ENCODE results near the gene CD109.

Gene CD109

GRCh38 chr6:73733791-73734190 is 37.8 kb downstream of the CD109 start:
- TF ChIP-seq FOXP2 (optimal IDR thresholded peaks at IDR 0.05; ENCODE audit: borderline replicate concordance, extremely low read depth, extremely low read length, insufficient read depth), result no peak
- TF ChIP-seq SIN3A (IDR thresholded peaks at IDR 0.05; ENCODE audit: borderline replicate concordance, insufficient read depth, low read length), result no peak
- TF ChIP-seq, protein P1, sequence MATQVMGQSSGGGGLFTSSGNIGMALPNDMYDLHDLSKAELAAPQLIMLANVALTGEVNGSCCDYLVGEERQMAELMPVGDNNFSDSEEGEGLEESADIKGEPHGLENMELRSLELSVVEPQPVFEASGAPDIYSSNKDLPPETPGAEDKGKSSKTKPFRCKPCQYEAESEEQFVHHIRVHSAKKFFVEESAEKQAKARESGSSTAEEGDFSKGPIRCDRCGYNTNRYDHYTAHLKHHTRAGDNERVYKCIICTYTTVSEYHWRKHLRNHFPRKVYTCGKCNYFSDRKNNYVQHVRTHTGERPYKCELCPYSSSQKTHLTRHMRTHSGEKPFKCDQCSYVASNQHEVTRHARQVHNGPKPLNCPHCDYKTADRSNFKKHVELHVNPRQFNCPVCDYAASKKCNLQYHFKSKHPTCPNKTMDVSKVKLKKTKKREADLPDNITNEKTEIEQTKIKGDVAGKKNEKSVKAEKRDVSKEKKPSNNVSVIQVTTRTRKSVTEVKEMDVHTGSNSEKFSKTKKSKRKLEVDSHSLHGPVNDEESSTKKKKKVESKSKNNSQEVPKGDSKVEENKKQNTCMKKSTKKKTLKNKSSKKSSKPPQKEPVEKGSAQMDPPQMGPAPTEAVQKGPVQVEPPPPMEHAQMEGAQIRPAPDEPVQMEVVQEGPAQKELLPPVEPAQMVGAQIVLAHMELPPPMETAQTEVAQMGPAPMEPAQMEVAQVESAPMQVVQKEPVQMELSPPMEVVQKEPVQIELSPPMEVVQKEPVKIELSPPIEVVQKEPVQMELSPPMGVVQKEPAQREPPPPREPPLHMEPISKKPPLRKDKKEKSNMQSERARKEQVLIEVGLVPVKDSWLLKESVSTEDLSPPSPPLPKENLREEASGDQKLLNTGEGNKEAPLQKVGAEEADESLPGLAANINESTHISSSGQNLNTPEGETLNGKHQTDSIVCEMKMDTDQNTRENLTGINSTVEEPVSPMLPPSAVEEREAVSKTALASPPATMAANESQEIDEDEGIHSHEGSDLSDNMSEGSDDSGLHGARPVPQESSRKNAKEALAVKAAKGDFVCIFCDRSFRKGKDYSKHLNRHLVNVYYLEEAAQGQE (IDR thresholded peaks at IDR 0.05; ENCODE audit: insufficient read depth in 1 of 2, low read depth in 2 of 2, low read length in 2 of 2), result no peak

DNA sequence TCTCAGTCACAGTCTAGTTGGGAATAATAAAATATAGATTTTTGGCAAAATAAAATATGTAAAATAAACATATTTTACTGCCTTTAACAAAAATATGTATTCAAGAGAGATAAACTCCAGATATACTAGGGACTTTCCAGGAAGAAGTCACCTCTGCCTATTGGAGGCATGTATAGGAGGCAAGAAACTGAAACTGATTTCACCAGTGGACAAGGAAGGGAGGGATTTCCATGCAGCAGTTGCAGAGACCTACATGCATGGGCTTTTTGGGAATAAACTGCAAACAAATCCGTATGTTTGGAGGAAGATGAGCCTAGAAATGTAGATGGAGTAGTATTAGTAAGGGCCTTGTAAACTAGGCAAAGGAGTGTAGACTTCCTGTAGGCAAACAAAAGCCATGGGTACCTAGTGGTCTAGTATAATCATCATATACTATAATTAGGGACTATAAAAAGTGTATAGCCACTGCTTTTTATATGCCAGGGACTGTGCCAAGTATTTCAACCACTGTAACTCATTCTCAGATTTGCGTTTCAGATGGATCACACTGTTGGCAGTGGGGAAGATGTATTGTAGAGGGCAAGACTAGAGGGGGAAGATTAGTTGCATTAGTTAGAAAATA is 38.9 kb downstream of the CD109 start:
- TF ChIP-seq, protein P1 (IDR thresholded peaks at IDR 0.05; ENCODE audit: insufficient read depth in 1 of 2, low read depth in 2 of 2, low read length in 2 of 2), result no peak
- no peak for TF ChIP-seq TAF1 (IDR thresholded peaks at IDR 0.05; ENCODE audit: borderline replicate concordance, insufficient read depth, low read length)
- TF ChIP-seq POLR2AphosphoS5 (IDR thresholded peaks at IDR 0.05; ENCODE audit: low read depth, low read length), result no peak
- no peak for TF ChIP-seq FOXP2 (optimal IDR thresholded peaks at IDR 0.05; ENCODE audit: borderline replicate concordance, extremely low read depth, extremely low read length, insufficient read depth)
- TF ChIP-seq SIN3A (IDR thresholded peaks at IDR 0.05; ENCODE audit: borderline replicate concordance, insufficient read depth, low read length), result no peak

DNA sequence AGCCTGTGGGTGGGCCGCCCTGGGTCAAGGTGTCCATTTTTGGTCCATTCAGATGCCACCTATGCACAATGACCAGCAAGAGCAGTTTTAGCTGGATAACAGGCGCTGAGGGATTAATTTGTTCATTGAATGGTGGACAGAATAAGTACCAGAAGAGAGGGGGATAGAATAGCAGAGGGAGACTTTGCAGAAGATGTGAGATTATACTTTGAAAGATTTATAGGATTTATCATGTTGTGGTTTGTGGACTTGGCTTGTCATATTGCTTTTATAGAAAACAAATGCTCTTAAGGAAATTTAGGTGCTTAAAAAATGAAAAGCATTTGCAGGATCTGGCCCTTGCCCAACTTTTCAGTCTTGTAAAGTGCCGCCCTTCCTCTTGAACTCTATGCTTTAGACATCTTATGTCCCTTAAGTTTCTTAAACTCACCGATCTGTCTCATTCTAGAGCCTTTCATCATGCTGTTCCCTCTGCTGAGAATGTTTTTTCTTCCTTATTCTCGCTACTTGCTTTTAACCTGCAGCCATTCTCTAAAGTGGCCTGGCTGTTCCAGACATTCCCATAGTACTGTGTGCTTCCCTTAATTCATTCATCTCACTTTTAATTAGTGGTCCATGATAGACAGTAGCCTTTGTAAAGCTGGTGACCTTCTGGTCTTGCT is 42.5 kb downstream of the CD109 start:
- TF ChIP-seq FOXP2 (optimal IDR thresholded peaks at IDR 0.05; ENCODE audit: borderline replicate concordance, extremely low read depth, extremely low read length, insufficient read depth) (no peak), TAF1 (IDR thresholded peaks at IDR 0.05; ENCODE audit: borderline replicate concordance, insufficient read depth, low read length) (no peak), SIN3A (IDR thresholded peaks at IDR 0.05; ENCODE audit: borderline replicate concordance, insufficient read depth, low read length) (no peak), POLR2AphosphoS5 (IDR thresholded peaks at IDR 0.05; ENCODE audit: low read depth, low read length) (no peak)
- TF ChIP-seq, protein P1 (IDR thresholded peaks at IDR 0.05; ENCODE audit: insufficient read depth in 1 of 2, low read depth in 2 of 2, low read length in 2 of 2), result no peak

DNA sequence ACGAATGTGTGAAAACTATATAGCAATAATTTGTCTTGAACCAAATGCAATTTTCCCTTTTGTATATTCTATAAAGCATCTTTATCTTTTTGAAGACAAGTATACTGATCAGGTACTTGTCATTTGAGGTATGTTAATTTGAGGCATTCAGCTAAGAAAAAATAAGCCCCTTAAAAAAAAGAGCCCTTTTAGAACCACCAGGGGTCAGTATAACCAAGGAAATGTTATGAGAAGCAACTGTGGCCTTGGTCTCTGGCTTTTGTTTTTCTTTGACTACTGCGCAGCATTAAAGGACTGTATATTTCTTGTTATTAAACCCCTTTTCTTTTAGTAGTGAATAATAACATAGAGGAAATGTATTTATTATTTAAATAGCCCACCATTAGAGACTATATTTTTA is 43.1 kb downstream of the CD109 start:
- no peak for TF ChIP-seq TAF1 (IDR thresholded peaks at IDR 0.05; ENCODE audit: borderline replicate concordance, insufficient read depth, low read length)
- TF ChIP-seq FOXP2 (optimal IDR thresholded peaks at IDR 0.05; ENCODE audit: borderline replicate concordance, extremely low read depth, extremely low read length, insufficient read depth), result no peak
- TF ChIP-seq, protein P1 (IDR thresholded peaks at IDR 0.05; ENCODE audit: insufficient read depth in 1 of 2, low read depth in 2 of 2, low read length in 2 of 2), result no peak
- TF ChIP-seq SIN3A (IDR thresholded peaks at IDR 0.05; ENCODE audit: borderline replicate concordance, insufficient read depth, low read length), result no peak
- no peak for TF ChIP-seq POLR2AphosphoS5 (IDR thresholded peaks at IDR 0.05; ENCODE audit: low read depth, low read length)

Data from PFSK-1 (cell line).